Caki2 (cell line): ENCODE data around the gene MTA3. TPM values are rescaled to one million over a fixed set of nuclear protein-coding genes. Genes with fewer than 3 reads are reported as not detected.

Experiments used
- DNase-seq: peaks from one replicate; pipeline ENCODE4 v3.0.0-alpha.2; 2015; ENCODE audit warnings: low read depth
- in situ Hi-C: cut with HindIII; loops from 2 replicates; pipeline ENCODE4 v1.10.0; 2016; ENCODE audit warnings: low sequenced_read_pairs, low pct_unique_long_range_greater_than_20kb, mixed read lengths
- total RNA-seq: library from RNA; depleted of rRNA; stranded (reverse); fragments of >200 nt; shearing (Covaris generic); gene quantifications from 2 replicates; pipeline ENCODE4 v1.2.3, GENCODE V29; 2014; ENCODE audit warnings: low replicate concordance

MTA3 gene
- total RNA-seq, 1 experiment from 2014 or later: 31.6 TPM

DNA sequence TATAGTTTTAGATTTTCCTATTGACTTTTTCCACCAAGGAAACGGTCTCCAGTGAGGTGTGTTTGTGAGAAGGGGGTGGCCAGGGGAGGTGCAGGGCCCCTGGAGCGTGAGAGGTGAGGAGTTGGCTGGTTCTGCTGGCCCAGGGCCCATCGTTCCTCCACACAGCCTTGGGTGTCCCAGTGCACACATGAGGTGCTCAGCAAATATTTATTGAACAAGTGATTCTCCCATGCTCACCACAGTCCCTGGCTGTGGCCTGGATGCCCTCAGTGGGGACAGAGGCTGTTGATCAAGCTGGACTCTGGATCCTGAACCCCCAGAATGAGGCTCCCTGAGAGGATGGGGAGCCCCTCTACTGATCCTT, 219.0 kb downstream of the MTA3 start:
- no peak for DNase-seq
- in situ Hi-C loops: no loop called here

DNA sequence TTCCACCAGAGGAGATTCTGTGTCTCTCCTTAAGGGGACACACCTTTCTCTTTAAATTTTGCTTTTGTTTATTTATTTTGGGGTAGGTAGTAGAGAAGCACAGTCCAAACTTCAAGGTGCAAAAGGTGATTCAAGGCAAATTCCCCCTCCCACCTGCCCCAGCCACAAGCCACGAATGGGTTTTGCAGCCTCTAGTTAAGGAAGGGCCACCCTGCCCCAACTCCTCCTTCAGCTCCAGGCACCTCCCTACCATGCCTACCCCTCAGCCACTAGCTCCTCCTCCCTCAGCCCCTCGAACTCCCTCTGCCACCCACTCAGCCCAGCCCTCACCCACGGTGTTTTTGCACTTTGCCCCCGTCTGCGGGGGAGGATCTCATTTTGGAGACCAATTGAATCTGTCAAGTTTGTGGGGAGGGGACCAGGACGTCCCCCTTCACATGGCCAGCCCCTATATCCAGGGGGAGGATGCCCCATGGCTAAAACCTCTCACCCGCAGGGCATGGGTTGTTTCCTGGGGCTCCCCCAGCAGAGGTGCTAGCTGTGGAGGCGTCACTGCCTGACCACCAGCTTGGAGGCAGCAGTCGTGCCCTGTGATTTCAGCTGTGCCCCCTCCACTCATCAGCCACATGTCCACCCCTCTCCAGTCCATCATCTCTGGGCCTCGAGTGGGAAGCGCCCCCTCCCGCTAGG, 219.5 kb downstream of the MTA3 start:
- in situ Hi-C loops: no loop called here

DNA sequence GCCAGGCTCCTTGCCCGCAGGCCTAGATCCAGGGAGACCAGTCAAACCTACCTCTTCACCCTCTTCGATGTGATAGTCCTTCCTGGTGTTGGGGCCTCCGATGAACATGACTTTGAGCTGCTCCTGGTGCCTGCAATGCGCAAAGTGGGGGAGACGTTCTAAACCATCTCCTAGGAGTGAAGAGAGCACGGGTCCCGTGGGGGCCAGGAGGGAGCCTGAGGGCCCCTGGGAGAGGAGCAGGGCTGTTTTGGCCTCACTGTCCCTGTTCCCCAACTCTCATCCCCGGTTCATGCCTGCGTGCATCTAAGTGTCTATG, 220.0 kb downstream of the MTA3 start:
- in situ Hi-C loops: no loop called here
- DNase-seq: no peak

More for the DNA sequence above, 219.5 kb downstream of the MTA3 start:
- no peak for DNase-seq

DNA sequence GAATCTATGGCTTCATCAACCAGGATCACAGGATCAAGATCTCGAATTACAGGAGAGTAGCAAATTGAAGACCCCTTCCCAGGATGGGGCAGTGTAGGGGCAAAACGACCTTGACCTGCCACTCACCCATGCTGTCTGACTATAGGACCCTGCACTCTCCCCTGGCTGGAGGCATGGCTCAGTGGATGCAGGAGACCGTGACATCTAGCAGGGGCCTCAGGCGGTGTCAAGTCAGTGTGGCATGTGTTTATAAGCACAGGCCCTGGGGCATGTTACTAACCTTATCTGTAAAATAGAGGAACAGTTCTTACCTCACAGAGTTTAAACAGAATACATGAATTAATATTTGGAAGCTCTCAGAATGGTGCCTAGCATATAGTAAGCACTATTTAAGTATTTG, 220.4 kb downstream of the MTA3 start:
- in situ Hi-C loops: no loop called here

DNA sequence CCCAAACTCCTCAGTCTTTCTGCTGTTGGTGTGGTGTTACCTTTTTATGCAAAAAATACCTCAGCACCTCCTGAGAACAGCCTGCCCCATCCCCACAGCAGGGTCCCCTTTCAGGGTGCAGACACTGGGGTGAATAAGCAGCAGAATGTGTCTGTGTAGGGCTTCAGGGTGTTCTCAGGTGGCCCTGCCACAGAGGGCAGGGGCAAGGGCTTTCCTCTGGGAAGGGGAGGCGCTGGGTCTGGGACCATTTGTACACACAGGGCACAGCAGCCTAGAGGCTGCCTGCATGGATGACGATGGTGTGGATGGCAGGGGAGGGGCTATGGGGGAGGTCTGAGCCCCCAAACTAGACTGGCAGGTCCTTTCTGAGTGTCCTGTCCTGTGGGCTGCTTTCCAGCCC, 221.3 kb downstream of the MTA3 start:
- no peak for DNase-seq
- in situ Hi-C loops: no loop called here

More for the DNA sequence above, 220.4 kb downstream of the MTA3 start:
- DNase-seq: no peak

DNA sequence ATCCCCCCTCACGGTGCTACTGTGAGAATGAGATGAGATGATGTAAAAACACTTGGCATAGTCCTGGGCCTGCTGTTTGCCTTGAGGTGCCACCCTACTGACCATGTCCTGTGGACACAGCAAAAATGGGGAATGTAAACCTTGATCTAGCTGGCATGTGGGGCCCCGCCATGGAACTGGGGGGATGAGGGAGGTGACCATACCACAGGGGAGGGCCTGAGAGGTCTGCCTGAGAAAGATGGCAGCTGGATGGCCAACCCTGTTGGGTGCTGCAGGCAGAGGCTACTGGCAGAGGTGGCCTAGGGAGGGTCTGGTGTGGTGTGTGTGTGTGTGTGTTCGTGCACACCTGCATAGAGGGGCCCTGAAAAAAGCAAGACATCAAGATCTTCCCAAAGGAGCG, 223.2 kb downstream of the MTA3 start:
- in situ Hi-C loops: no loop called here

DNA sequence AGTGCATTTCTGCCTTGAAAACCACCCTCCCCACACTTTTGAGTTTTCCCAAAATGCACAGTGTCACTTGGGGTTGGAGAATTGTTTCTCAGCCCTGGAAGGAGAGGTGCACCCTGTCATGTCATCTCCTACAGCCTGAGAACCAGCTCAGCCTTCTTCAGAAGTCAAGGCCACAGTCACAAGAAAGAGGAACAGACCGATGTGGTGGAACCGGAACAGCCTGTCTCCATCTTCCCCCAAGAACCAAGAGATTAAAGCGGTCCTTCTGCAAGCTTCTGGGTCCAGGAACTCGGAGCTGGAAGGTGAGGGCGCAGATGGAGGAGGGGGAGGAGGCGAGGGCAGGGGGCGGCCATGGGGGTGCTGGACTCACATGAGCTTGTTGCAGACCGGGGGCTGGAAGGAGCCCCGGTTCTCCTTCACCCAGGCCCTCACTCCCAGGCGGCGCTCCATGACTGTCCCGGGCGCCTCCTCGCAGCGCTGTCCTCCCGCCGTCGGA, 223.7 kb downstream of the MTA3 start:
- no peak for DNase-seq
- in situ Hi-C loops: no loop called here

More for the DNA sequence above, 223.2 kb downstream of the MTA3 start:
- no peak for DNase-seq

DNA sequence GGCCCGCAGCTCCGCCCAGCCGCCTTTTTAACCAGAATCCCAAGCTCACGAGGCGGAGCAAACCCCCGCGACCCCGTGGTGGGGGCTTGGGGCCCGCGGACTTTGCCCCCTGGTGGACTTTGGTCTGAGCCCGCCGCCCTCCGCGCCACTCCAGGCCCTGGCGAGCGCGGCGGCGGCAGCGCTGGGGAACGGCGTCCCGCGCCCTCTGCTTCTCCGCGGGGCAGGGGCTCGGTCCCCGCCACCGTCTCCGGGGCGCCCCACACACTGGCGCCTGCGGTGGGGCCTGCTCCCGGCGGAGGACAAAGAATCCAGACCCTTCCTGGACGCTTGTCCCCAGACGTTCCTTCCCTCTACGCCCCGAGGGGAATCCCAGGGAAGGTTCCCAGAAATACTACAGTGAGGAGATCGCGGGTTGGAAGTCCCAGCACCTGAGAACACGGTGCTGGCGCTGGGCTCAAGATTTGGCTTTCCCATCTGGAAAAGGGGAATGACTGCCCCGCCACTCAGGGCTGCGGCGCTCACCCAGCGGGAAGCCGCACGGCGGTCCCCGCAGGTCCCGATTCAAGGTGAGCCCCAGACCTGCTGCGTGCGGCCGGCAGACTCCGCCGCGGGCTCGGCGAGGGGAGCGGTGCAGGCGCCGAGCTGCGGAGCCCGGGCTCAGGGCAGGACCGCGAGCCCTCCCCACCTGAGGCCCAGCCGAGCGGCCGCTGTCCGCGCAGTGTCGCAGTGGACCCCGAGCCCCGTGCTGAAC, 224.3 kb downstream of the MTA3 start, which contains the start of gene HAAO:
HAAO (minus strand) TSS at position 1 of the 751 bp plus-strand sequence. CDS start 47 bp downstream, outside the sequence.
- no peak for DNase-seq
- in situ Hi-C loops: no loop called here

DNA sequence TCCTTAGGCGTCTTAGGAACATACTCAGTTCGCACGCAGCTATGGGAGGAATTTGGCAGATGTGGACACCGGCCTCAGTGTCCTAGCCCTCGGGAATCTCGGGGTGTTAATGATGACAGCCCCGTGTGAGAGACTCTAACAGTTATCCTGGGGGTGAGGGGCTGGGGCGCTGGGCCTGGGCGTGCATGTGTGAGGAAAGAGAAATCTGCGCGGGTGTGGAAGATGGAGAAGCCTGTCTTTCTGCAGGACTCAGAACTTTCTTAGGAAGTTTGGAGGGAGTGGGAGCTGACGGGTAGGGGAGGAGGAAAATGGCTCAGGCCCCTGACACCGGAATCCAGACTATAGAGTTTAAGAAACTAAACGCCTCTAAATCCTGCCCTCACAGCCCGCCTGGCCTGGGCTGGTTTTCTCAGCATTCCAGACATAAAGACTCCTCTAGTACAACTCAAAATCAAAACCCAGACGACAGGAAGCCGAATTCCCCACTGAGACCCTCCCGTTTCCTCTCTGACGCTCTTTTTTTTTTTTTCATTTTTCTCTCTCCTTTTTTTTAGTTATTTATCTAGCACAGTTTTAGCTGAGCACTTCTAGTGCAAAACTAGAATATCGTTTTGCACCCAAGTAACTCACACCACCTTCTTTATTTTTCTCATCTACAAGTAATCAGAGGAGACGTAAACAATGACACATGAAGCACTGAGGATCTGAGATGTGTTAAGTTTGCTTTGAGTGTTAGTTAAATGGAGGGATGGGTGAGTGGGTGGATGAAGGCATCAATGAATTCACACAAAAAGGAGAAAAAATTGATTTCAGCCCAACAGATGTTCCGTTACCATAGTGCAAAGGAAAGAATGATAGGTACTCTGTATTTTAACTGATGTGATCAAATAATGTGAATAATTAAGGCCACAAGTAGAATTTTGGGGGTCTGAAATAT, 225.2 kb downstream of the MTA3 start:
- in situ Hi-C loops: no loop called here
- DNase-seq: no peak

DNA sequence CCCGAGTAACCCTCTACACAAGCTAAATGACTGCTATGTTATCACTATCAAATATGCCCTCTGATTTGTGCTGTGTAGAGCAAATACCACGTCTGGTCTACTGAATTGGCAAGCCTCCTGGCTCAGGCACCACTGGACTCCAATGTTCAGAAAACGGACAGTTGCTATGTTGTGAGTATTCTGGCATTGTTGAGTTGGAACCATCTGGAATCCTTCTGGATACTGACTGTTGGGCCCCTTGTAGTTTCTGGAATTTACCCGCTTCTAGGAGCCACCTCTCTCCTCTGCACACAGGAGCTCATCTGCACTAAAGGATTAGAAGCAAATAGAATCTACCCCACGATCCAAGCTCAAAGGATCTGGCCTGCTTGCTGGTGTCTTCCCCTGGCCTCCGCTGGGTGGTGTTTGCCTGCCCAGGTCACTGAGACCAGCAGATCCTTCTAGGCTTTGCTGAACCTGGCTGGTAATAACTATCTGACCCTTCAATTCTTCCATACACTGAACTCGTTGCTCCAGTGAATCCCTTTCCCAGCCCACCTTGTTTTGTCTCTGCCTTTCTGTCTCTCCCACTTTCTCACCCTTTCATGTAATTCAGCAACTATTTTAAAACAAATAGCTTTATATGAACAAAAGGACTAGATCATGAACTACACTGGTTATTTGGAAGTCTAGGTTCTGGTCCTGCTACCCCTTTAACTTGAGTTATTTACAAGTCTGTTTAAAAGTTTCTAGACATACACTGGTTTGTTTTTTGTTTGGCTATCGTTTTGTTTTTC, 226.0 kb downstream of the MTA3 start:
- DNase-seq: no peak
- in situ Hi-C loops: no loop called here

DNA sequence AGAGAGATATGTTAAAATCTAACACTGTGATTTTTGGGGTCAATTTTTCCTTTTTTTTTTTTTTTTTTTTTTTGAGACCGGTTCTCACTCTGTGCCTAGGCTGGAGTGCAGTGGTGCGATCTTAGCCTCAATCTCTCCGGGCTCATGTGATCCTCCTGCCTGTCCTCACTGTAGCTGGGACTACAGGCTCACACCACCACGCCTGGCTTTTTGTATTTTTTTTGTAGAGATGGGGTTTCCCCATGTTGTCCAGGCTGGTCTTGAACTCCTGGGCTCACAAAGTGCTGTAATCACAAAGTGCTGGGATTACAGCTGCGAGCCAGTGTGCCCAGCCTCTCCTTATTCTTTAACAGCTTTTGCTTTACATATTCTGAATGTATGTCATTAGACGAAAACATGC, 226.8 kb downstream of the MTA3 start:
- no peak for DNase-seq
- in situ Hi-C loops: no loop called here

DNA sequence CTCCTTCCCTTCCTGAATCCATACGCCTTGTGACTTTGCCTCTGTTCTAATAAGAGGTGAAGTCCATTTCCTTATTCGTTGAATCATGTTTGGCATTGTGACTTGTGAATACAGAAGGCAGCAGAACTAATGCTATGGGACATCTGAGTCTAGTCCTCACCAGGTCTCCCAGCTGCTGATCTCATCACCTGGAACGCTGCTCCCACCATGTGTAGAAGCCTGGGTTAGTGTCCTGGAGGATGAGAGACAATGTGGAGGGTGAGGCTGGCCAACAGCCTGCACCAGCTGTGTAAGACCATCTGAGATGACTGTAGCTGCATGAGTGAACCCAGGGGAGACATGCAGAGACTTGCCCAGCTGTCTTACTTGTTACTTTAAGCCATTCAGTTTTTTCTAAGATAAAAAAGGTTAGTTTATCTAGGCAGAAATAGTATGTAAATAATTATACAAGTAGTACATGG, 227.4 kb downstream of the MTA3 start:
- peak; percentile 12 for DNase-seq
- in situ Hi-C loops: no loop called here

DNA sequence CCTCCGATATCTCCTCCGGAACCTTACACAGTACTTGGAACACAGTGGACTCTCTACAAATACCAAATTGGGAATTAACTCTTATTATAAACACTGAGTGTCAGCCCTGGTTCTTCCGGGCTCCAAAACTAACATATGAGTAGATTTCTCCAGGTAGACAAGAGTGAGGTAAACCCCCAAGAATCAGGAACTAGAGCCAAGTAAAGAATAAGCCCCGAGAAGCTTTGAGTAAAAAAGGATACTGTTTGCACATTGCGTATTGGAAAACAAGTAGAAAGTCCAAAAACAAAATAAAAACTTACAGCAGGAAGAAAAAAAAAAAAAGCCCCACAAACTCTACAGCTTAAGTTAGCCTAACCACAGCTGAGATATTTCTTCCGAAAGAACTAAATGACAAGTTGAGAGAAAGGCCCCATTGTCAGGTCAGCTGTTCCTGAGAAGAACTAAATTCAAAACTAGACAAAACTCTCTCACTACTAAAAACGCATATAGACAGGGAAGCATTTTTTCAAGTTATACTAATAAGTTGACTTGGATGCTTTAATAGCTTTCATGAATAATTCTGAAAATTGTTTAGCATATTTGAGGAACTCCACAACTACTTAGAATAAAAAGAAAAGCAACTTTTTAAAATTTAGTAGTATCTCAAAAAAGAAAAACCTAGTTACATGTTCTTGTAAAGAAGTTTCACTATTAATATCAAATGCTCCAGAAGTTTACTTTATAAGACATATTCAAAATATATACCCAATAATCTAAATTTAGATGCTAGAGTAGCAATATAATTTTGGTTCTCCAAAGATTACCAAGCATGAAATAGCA, 228.2 kb downstream of the MTA3 start:
- in situ Hi-C loops: no loop called here

DNA sequence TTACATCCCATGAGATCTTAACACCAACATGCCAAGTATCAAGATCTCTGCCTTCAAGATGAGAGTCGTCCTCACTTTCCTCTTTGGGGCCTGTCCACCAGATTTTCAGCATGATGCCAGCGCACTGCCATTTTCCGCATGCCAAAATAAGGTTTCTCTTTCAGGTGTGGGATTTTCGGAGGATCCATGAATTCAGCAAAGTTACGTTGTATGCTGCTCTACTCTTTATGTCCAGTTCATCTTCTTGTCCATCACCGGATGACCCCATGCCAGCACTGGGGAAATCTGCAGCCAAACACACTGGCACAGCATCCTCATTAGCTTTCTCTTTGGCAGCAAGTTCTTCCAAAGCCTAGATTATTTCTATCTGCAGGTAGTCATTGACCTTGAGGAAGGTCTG, 228.8 kb downstream of the MTA3 start:
- DNase-seq: no peak
- in situ Hi-C loops: no loop called here

More for the DNA sequence above, 228.2 kb downstream of the MTA3 start:
- no peak for DNase-seq

DNA sequence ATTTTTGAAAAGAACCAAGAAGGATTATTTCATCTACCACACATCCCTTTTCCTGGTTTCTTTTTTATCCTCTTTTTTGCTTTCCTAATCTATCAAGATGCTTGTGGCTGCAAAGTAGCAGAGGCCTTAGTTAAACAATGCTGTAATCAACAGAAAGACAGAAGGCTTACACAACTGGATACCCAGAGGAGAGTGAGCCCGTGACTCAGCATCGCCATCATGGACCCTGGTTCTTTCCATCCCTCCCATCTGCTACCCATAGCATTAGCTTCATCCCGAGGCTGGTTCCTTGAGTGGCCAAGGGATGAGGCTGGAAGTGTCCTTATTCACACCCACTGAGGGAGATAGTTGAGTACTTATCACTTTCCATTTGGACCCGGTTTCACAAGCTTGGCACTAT, 231.4 kb downstream of the MTA3 start:
- DNase-seq: no peak
- in situ Hi-C loops: no loop called here

DNA sequence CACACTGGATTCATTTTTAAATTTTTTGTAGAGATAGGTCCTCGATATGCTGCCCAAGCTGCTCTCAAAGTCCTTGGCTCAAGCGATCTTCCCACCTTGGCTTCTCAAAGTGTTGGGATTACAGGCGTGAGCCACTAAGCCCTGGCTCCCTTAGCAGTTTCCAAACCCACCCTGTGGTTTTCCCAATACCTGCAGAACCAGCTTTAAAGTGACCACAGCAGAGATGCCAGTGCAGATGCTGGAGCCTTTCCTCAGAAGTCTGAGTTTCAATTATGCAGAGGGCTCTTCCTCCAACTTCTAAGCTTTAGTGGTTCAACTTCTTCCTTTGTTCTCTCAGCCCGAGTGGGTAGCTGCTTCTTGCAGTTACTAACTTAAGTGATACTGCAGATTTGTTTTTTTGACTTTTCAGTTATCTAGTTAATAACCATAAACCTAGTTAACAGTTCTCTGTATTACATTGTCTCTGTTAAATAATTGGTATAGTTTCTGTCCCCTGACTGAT, 232.1 kb downstream of the MTA3 start:
- DNase-seq: no peak
- in situ Hi-C loops: no loop called here

DNA sequence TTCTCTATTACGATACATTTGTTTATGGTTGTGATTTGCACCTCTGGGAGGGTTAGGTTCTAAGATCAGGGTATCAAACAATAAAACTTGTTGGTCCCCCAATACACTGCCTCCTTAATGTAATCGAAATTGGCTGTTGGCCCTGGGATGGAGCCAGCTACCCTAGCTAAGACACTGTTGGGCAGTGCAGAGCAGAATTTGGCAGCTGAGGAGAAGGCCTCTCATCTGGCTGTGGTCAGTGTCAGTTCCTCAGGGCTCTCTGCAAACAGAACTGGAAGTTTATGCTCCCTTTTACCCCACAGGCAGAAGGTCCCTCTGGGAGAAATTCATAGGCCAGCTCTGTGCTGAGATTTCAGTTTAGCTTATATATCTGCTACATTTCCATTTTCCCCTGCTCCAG, 232.5 kb downstream of the MTA3 start:
- no peak for DNase-seq
- in situ Hi-C loops: no loop called here
